Loucy (cell line): ENCODE results near the gene NAV2.

Source experiments
- H2AFZ ChIP-seq: fragments of 200-600 bp; sonication (generic); 2 replicates; pipeline ENCODE4 v1.6.0; 2016; ENCODE audit warnings: antibody characterized with exemption, mild to moderate bottlenecking, low read length, moderate library complexity
- H3F3A ChIP-seq: fragments of 200-600 bp; 2 replicates; pipeline ENCODE4 v1.6.0; 2016; ENCODE audit warnings: antibody characterized with exemption, low read depth, mild to moderate bottlenecking
- H3K27me3 ChIP-seq: fragments of 200-600 bp; sonication (generic); 2 replicates; pipeline ENCODE4 v1.6.1; 2014; ENCODE audit warnings: low read length, mild to moderate bottlenecking; ENCODE audit not compliant: insufficient read depth, poor library complexity, severe bottlenecking
- H3K36me3 ChIP-seq: fragments of 200-600 bp; sonication (generic); 2 replicates; pipeline ENCODE4 v1.6.1; 2016; ENCODE audit warnings: low read length; ENCODE audit not compliant: insufficient read depth
- H3K4me1 ChIP-seq: fragments of 200-600 bp; sonication (generic); 2 replicates; pipeline ENCODE4 v1.5.1; 2014; ENCODE audit warnings: low read length, mild to moderate bottlenecking; ENCODE audit not compliant: insufficient read depth, poor library complexity, severe bottlenecking
- H3K4me2 ChIP-seq: fragments of 200-600 bp; sonication (generic); 2 replicates; pipeline ENCODE4 v1.6.0; 2014; ENCODE audit warnings: antibody characterized with exemption, low read length, low read depth, mild to moderate bottlenecking; ENCODE audit not compliant: poor library complexity, severe bottlenecking
- H3K4me3 ChIP-seq: fragments of 200-600 bp; sonication (generic); 2 replicates; pipeline ENCODE4 v1.5.1; 2014; ENCODE audit warnings: low read length, mild to moderate bottlenecking, mixed read lengths; ENCODE audit not compliant: poor library complexity, severe bottlenecking
- H3K79me2 ChIP-seq: fragments of 200-600 bp; sonication (generic); 2 replicates; pipeline ENCODE4 v1.6.1; 2014; ENCODE audit warnings: low read length; ENCODE audit not compliant: insufficient read depth
- H3K9ac ChIP-seq: fragments of 200-600 bp; sonication (generic); 2 replicates; pipeline ENCODE4 v1.6.0; 2014; ENCODE audit warnings: mild to moderate bottlenecking, low read depth, low read length, moderate library complexity; ENCODE audit not compliant: poor library complexity, severe bottlenecking
- H3K9me2 ChIP-seq: fragments of 200-600 bp; sonication (generic); replicated peaks from 2 replicates; pipeline ENCODE4 v1.6.1; 2016; ENCODE audit warnings: low read depth, low read length, mixed read lengths
- H3K9me3 ChIP-seq: fragments of 200-600 bp; sonication (generic); 2 replicates; pipeline ENCODE4 v1.6.1; 2014; ENCODE audit warnings: mild to moderate bottlenecking, antibody characterized with exemption, low read length, low read depth; ENCODE audit not compliant: insufficient read depth
- H4K20me1 ChIP-seq: fragments of 200-600 bp; sonication (generic); 2 replicates; pipeline ENCODE4 v1.6.0; 2014; ENCODE audit warnings: antibody characterized with exemption, low read length, mild to moderate bottlenecking; ENCODE audit not compliant: insufficient read depth, poor library complexity, severe bottlenecking
- CTCF ChIP-seq: fragments of 200-600 bp; sonication (generic); conservative IDR thresholded peaks from 2 replicates; pipeline ENCODE4 v1.5.1; 2014; ENCODE audit warnings: mild to moderate bottlenecking, antibody characterized with exemption, low read length
- EZH2phosphoT487 ChIP-seq: fragments of 200-600 bp; IDR thresholded peaks from 2 replicates; pipeline ENCODE4 v1.6.1; 2018; ENCODE audit warnings: antibody characterized with exemption, mild to moderate bottlenecking, moderate library complexity, borderline replicate concordance

The NAV2 gene

DNA sequence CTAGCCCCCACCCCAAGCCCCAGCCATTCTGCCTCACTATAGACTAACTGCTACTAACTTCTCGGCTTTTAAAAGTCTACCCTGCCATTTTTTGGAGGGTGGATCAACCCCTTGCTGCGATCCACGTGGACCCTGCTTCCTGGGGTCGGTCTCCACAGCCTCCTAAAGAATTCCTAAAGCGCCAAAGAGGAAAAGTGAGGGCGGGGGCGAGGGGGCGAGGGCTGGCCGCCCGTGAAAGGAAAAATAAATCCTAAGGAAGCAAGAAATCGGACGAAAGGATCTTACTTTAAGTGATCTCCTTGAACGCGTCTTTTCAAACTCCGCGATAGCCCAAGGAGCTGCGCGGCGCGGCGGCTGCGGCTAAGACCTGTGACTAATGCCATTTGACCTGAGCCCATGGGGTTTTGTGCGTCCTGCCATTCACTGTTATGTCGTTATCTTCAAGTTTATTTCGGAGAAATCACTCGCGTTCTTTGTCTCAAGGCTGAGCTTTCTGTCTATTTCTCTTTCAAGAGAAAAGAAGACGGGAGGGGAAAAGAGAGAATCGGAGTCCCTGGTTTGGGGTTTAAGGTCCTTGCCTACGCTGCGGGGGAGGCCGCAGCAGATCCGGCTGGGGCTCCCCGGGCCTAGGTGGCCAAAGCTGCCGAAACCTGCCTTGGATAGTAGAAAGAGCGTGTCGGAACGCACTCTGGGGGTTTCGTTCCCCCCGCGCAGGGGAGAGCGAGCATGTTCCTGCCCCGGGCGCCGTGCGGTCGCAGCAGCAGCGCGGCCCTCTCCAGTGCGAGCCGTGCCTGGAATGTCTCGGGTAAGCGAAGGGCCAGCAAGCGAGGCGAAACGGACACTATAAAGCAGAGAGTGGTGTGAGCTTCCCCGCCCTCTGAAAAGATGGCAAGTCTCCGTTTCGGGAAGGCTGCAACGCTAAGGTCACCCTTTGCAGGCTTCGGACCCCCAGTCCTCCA is 450.5 kb downstream of the NAV2 start:
- no peaks in the 10 kb centered on the region for H3K9me2 ChIP-seq
- no peak overlapping the region for H3K4me3 ChIP-seq
- no peak overlapping the region for H2AFZ ChIP-seq
- H4K20me1 ChIP-seq, result no peaks in the 10 kb centered on the region
- no peak overlapping the region for H3K9ac ChIP-seq
- no peaks in the 10 kb centered on the region for H3K79me2 ChIP-seq
- TF ChIP-seq CTCF, result no peak
- H3K4me1 ChIP-seq, result no peaks in the 10 kb centered on the region
- no peaks in the 10 kb centered on the region for H3K27me3 ChIP-seq
- H3F3A ChIP-seq, result no peaks in the 10 kb centered on the region
- no peak overlapping the region for H3K4me2 ChIP-seq
- no peaks in the 10 kb centered on the region for H3K36me3 ChIP-seq
- no peaks in the 10 kb centered on the region for H3K9me3 ChIP-seq

DNA sequence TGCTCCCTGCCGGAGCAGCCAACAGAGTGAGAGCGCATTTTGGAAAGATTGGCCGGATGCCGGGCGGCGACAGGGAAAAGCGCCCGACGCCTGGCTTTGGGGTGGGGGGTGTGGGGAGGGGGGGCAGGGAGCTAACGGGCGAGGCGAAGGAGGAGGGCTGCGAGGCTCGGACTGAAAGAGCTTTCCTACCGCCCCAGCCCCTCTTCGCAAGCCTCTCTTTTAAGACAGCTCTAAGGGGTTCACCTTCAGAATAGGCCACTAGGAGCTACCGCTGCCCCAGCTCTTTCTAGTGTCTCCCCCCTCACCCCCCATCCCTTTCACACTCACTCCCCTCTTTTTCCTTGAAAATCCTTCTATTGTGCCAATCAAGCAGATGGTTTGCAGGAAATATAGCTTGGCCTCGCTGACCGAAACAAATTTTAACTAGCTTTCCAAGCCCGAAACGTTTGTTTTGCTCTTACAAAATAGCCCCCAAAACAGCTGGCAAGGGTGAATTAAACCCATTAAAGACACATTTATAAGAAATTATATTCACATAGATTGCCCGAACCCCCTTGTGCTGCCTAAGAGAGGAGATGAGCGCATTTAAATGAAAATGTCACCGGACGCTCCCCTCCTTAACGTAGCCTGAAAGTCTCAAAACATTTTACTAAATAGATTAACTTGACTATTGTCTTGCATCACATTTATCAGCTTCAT is 451.3 kb downstream of the NAV2 start:
- Histone ChIP-seq H3K9me3 (no peaks in the 10 kb centered on the region), H3K4me1 (no peaks in the 10 kb centered on the region), H4K20me1 (no peaks in the 10 kb centered on the region), H3K9ac (no peak overlapping the region), H3F3A (no peaks in the 10 kb centered on the region), H2AFZ (no peak overlapping the region), H3K79me2 (no peaks in the 10 kb centered on the region), H3K4me2 (no peak overlapping the region), H3K4me3 (no peak overlapping the region), H3K27me3 (no peaks in the 10 kb centered on the region), H3K36me3 (no peaks in the 10 kb centered on the region), H3K9me2 (no peaks in the 10 kb centered on the region)
- no peak for TF ChIP-seq CTCF
- TF ChIP-seq EZH2phosphoT487, result no peak
